ENCODE measurements around the gene HIVEP1.
A peak's percentile ranks its signal among the peaks of the same experiment; 100 is the strongest.

Gene HIVEP1

GRCh38 chr6:12014027-12014872, 2.1 kb downstream of the HIVEP1 start:
- ATAC-seq = no peak
- TF ChIP-seq ISL1 (CRISPR knock-in tag; IDR thresholded peaks at IDR 0.05) (peak; percentile 49), ZNF565 (CRISPR knock-in tag; conservative IDR thresholded peaks at IDR 0.05; ENCODE audit: low read depth) (no peak), ZNF8 (CRISPR knock-in tag; IDR thresholded peaks at IDR 0.05) (peak; percentile 6; the same call in 1 of the 2 replicates), ZC3H10 (CRISPR knock-in tag; IDR thresholded peaks at IDR 0.05) (no peak), ESRRG (CRISPR knock-in tag; IDR thresholded peaks at IDR 0.05) (no peak)
- TF ChIP-seq, protein P1, sequence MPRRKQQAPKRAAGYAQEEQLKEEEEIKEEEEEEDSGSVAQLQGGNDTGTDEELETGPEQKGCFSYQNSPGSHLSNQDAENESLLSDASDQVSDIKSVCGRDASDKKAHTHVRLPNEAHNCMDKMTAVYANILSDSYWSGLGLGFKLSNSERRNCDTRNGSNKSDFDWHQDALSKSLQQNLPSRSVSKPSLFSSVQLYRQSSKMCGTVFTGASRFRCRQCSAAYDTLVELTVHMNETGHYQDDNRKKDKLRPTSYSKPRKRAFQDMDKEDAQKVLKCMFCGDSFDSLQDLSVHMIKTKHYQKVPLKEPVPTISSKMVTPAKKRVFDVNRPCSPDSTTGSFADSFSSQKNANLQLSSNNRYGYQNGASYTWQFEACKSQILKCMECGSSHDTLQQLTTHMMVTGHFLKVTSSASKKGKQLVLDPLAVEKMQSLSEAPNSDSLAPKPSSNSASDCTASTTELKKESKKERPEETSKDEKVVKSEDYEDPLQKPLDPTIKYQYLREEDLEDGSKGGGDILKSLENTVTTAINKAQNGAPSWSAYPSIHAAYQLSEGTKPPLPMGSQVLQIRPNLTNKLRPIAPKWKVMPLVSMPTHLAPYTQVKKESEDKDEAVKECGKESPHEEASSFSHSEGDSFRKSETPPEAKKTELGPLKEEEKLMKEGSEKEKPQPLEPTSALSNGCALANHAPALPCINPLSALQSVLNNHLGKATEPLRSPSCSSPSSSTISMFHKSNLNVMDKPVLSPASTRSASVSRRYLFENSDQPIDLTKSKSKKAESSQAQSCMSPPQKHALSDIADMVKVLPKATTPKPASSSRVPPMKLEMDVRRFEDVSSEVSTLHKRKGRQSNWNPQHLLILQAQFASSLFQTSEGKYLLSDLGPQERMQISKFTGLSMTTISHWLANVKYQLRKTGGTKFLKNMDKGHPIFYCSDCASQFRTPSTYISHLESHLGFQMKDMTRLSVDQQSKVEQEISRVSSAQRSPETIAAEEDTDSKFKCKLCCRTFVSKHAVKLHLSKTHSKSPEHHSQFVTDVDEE (CRISPR knock-in tag; IDR thresholded peaks at IDR 0.05) = no peak

GRCh38 chr6:12014873-12015149, 2.7 kb downstream of the HIVEP1 start:
- ATAC-seq = no peak
- no peak for TF ChIP-seq BACH2 (CRISPR knock-in tag; IDR thresholded peaks at IDR 0.05; ENCODE audit: borderline replicate concordance)
- TF ChIP-seq PPARA (CRISPR knock-in tag; IDR thresholded peaks at IDR 0.05; ENCODE audit: borderline replicate concordance) = no peak
- TF ChIP-seq ISL1 (CRISPR knock-in tag; IDR thresholded peaks at IDR 0.05) = no peak
- no peak for TF ChIP-seq OSR1 (CRISPR knock-in tag; IDR thresholded peaks at IDR 0.05)
- no peak for TF ChIP-seq GLIS3 (CRISPR knock-in tag; IDR thresholded peaks at IDR 0.05)
- no peak for TF ChIP-seq RARB (CRISPR knock-in tag; IDR thresholded peaks at IDR 0.05)

DNA sequence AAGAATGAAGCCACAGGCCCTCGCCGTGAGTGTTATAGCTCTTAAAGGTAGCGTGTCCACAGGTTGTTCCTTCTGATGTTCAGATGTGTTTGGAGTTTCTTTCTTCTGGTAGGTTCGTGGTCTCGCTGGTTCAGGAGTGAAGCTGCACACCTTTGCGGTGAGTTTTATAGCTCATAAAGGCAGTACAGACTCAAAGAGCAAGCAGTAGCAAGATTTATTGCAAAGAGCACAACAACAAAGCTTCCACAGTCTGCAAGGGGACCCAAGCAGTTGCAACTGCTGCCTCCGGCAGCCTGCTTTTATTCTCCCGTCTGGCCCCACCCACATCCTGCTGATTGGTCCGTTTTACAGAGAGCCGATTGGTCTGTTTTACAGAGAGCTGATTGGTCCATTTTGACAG, 5.2 kb downstream of the HIVEP1 start:
- ATAC-seq = no peak
- TF ChIP-seq PATZ1 (CRISPR knock-in tag; IDR thresholded peaks at IDR 0.05; ENCODE audit: borderline replicate concordance) (no peak), RARB (CRISPR knock-in tag; IDR thresholded peaks at IDR 0.05) (no peak), TOX (CRISPR knock-in tag; IDR thresholded peaks at IDR 0.05; ENCODE audit: borderline replicate concordance) (no peak), TCF4 (CRISPR knock-in tag; IDR thresholded peaks at IDR 0.05; ENCODE audit: borderline replicate concordance) (no peak), CSDC2 (CRISPR knock-in tag; IDR thresholded peaks at IDR 0.05) (no peak), GLIS3 (CRISPR knock-in tag; IDR thresholded peaks at IDR 0.05) (no peak), SNAI2 (CRISPR knock-in tag; IDR thresholded peaks at IDR 0.05) (no peak), PPARA (CRISPR knock-in tag; IDR thresholded peaks at IDR 0.05; ENCODE audit: borderline replicate concordance) (no peak), ZFP3 (CRISPR knock-in tag; IDR thresholded peaks at IDR 0.05) (no peak), ISL1 (CRISPR knock-in tag; IDR thresholded peaks at IDR 0.05) (no peak), ARNTL (CRISPR knock-in tag; IDR thresholded peaks at IDR 0.05; ENCODE audit: borderline replicate concordance, low read depth) (no peak), CREB5 (CRISPR knock-in tag; IDR thresholded peaks at IDR 0.05; ENCODE audit: low read depth) (no peak), ESRRG (CRISPR knock-in tag; IDR thresholded peaks at IDR 0.05) (no peak), ZNF70 (CRISPR knock-in tag; IDR thresholded peaks at IDR 0.05) (no peak), ZNF565 (CRISPR knock-in tag; conservative IDR thresholded peaks at IDR 0.05; ENCODE audit: low read depth) (no peak), OSR1 (CRISPR knock-in tag; IDR thresholded peaks at IDR 0.05) (no peak), POU6F1 (CRISPR knock-in tag; IDR thresholded peaks at IDR 0.05; ENCODE audit: borderline replicate concordance, low read depth) (no peak)
- TF ChIP-seq, protein P1 (CRISPR knock-in tag; IDR thresholded peaks at IDR 0.05) = no peak
